NT2/D1 (cell line): ENCODE measurements around the gene IP6K1.

ENCODE experiments used
- SUZ12 ChIP-seq: IDR thresholded peaks from 2 replicates; pipeline ENCODE4 v1.6.1; 2011; ENCODE audit not compliant: insufficient read length, insufficient read depth; ENCODE audit errors: extremely low read depth
- ZNF274 ChIP-seq: IDR thresholded peaks from 2 replicates; pipeline ENCODE4 v1.6.1; 2011; ENCODE audit warnings: mild to moderate bottlenecking, low read depth, low read length

DNA sequence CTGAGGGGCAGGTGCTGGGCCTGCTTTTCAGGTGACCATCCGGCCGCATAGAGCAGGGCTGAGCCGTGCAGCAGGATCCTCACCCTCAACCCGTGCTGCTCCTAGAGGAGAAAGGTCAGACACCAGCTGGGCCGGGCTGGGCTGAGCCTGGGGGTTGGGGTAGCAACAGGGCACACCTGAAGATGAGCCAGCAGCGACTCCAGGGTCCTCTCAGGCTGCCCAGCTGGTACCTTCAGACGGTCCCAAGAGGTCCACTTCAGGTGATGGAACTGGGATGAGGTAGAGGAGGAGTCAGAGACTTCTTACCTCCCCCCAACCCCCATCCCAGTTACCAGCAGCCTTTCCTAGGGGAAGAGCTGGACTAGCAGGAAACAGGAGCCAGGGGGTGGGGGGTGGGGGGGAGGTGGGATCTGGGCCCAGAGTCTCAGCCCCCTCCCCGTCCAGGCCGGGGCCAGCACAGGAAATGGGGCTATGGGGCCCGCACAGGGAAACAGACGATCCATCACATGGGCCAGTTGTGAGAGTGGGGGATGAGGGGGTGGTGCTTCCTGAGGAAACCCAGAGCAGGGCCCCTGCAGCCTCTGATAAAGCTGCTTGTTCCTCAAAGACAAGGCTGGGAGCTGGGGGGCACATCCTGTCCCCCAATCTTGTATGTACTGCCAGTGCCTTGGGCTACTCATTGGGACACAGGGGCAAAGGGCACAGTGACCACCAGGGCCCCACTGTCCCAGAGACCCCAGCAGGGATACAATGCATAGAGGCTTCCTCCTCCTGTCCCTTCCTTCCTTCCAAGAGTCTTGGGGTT, 19.8 kb upstream of the IP6K1 start:
- TF ChIP-seq ZNF274 (no peak), SUZ12 (no peak)
